Spleen (tissue), 11 donors: ENCODE data around the gene CNOT2. TPM values are rescaled to one million over a fixed set of nuclear protein-coding genes. Genes with fewer than 3 reads are reported as not detected.

Experiments
- DNase-seq: peaks from one replicate; pipeline ENCODE4 v3.0.0-alpha.2; 2020
- H3K27ac ChIP-seq, 8 donors: fragments of 200-600 bp; sonication (generic) in 7 of 8; 1 replicate in 4 of 8; 2 replicates in 4 of 8; pipeline versions ENCODE4 v1.5.0 to v1.8.0; 2016 to 2021; ENCODE audit warnings: inconsistent platforms in 4 of 8, mild to moderate bottlenecking in 4 of 8, moderate library complexity in 1 of 8
- H3K27me3 ChIP-seq, 7 donors: fragments of 200-600 bp; sonication (generic) in 6 of 7; replicated peaks in 1 of 7; 1 replicate in 4 of 7; 2 replicates in 3 of 7; pipeline versions ENCODE4 v1.5.0 to v1.8.0; 2016 to 2021; ENCODE audit warnings: inconsistent platforms in 3 of 7, mild to moderate bottlenecking in 1 of 7
- H3K36me3 ChIP-seq, 6 donors: fragments of 200-600 bp; sonication (generic) in 5 of 6; 1 replicate in 4 of 6; 2 replicates in 2 of 6; pipeline versions ENCODE4 v1.5.0 to v1.8.0; 2016 to 2021; ENCODE audit warnings: inconsistent platforms in 2 of 6
- H3K4me1 ChIP-seq, 6 donors: fragments of 200-600 bp; sonication (generic) in 5 of 6; 1 replicate in 3 of 6; 2 replicates in 3 of 6; pipeline versions ENCODE4 v1.5.0 to v1.8.0; 2016 to 2021; ENCODE audit warnings: inconsistent platforms in 3 of 6
- H3K4me3 ChIP-seq, 8 donors: fragments of 200-600 bp; sonication (generic) in 7 of 8; 1 replicate in 4 of 8; 2 replicates in 4 of 8; pipeline versions ENCODE4 v1.5.0 to v1.8.0; 2016 to 2021; ENCODE audit warnings: inconsistent platforms in 4 of 8, mild to moderate bottlenecking in 4 of 8, moderate library complexity in 2 of 8
- H3K9me3 ChIP-seq, 8 donors: fragments of 200-600 bp; sonication (generic) in 7 of 8; 1 replicate in 4 of 8; 2 replicates in 4 of 8; pipeline versions ENCODE4 v1.5.0 to v1.8.0; 2016 to 2021; ENCODE audit warnings: inconsistent platforms in 4 of 8
- POLR2A ChIP-seq, 3 donors: fragments of 450-650 bp; IDR thresholded peaks; one replicate each; pipeline ENCODE4 v1.5.1; 2017; ENCODE audit warnings: antibody characterized with exemption in 3 of 3, mild to moderate bottlenecking in 1 of 3
- POLR2AphosphoS5 ChIP-seq, 3 donors: sonication (generic); formaldehyde crosslinking; IDR thresholded peaks; one replicate each; pipeline ENCODE4 v1.5.1; 2017; ENCODE audit warnings: antibody characterized with exemption in 3 of 3
- WGBS, 5 donors: extraction: QIAGEN DNeasy Blood & Tissue Kit in 3 of 5; methylation state at CpG; one replicate each; pipeline versions ENCODE4 v1.1.5 to v1.1.7; 2013 to 2018; 5-methylcytosine and 5-hydroxymethylcytosine counted together
- intact Hi-C: fragments of 100-400 bp; cut with DNase I; formaldehyde crosslinking; loops from one replicate; pipeline ENCODE4 v1.15.0; 2023; ENCODE audit warnings: low total_unique reads
- polyA plus RNA-seq, 3 donors: library from polyadenylated mRNA; stranded (reverse); fragments of 200-250 nt; gene quantifications; one replicate each; pipeline ENCODE4 v1.2.1, GENCODE V29; 2013
- total RNA-seq, 7 donors: library from RNA; depleted of rRNA in 3 of 7; stranded (reverse); fragments of >200 nt in 3 of 7; fragmentation: NEBNext Ultra II Directional in 4 of 7; extraction: Animal tissue kit (Norgen Biotek cat#: 25700) in 4 of 7; gene quantifications; one replicate each; pipeline versions ENCODE4 v1.1.0 to v1.2.1, GENCODE V29; 2016 to 2021
- TF ChIP-seq, protein P1 (sequence below), 11 experiments: fragments of 200-600 bp in 7 of 11; fragments of 450-650 bp in 4 of 11; sonication (generic) in 4 of 11; IDR thresholded peaks in 8 of 11; conservative IDR thresholded peaks in 3 of 11; 1 replicate in 7 of 11; 2 replicates in 4 of 11; pipeline versions ENCODE4 v1.4.0 to v1.8.0; 2016 to 2021; ENCODE audit warnings: antibody characterized with exemption in 11 of 11, inconsistent platforms in 4 of 11, mild to moderate bottlenecking in 1 of 11
- donor health status: healthy with polysubstance abuse.
- donor health status: DM: no; HTN: no; CAD: no; lungs with moderate emphysema.
- donor health status: DM: no; HTN: no; CAD: no.
- donor health status: Bipolar disorder and iron deficiency.
- donor health status: healthy.
- donor health status: DM: no; HTN: no; CAD: no.
- donor health status: DM: yes; HTN: yes; CAD: no.

CNOT2 gene
- total and polyA plus RNA-seq, 10 donors, result 27.4 to 212 (median 97.7) TPM

DNA sequence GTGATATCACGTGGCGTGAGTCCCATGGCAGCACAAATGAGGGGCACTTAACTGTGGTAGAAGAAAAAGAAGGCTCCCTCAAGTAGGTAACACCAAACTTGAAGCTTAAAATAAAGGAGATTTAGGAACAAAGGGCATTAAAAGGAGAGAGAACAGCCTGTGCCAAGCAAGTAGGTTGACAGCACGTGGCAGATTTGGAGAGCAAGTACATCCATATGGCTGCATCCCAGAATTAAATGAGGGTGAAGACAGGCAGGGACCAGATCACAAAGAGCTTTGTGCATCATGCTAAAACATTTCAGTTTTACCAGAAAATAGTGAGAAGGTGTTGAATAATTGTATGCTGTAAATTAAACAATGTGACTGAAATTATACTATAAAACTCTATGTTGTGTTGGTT is 155.6 kb downstream of the CNOT2 start:
- no peaks in the 10 kb centered on the region for H3K27me3 ChIP-seq
- TF ChIP-seq POLR2A (IDR thresholded peaks at IDR 0.05) (no peak), POLR2AphosphoS5 (IDR thresholded peaks at IDR 0.05) (no peak)
- TF ChIP-seq, protein P1, sequence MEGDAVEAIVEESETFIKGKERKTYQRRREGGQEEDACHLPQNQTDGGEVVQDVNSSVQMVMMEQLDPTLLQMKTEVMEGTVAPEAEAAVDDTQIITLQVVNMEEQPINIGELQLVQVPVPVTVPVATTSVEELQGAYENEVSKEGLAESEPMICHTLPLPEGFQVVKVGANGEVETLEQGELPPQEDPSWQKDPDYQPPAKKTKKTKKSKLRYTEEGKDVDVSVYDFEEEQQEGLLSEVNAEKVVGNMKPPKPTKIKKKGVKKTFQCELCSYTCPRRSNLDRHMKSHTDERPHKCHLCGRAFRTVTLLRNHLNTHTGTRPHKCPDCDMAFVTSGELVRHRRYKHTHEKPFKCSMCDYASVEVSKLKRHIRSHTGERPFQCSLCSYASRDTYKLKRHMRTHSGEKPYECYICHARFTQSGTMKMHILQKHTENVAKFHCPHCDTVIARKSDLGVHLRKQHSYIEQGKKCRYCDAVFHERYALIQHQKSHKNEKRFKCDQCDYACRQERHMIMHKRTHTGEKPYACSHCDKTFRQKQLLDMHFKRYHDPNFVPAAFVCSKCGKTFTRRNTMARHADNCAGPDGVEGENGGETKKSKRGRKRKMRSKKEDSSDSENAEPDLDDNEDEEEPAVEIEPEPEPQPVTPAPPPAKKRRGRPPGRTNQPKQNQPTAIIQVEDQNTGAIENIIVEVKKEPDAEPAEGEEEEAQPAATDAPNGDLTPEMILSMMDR (IDR thresholded peaks at IDR 0.05 in 8 of 11, conservative IDR thresholded peaks at IDR 0.05 in 3 of 11), result no peak
- H3K36me3 ChIP-seq, result peaks cover 0 to 12% (median 0%) of the 10 kb centered on the region in 6 donors
- no peak overlapping the region for H3K4me3 ChIP-seq
- H3K9me3 ChIP-seq, result no peaks in the 10 kb centered on the region
- WGBS, 5 donors, result 90 to 96% (median 92%) methylated on average over 3 of the region's 3 CpGs
- DNase-seq, result no peak
- H3K4me1 ChIP-seq, result no peaks in the 10 kb centered on the region
- H3K27ac ChIP-seq, result no peak overlapping the region
- intact Hi-C loops, result no loop called here

DNA sequence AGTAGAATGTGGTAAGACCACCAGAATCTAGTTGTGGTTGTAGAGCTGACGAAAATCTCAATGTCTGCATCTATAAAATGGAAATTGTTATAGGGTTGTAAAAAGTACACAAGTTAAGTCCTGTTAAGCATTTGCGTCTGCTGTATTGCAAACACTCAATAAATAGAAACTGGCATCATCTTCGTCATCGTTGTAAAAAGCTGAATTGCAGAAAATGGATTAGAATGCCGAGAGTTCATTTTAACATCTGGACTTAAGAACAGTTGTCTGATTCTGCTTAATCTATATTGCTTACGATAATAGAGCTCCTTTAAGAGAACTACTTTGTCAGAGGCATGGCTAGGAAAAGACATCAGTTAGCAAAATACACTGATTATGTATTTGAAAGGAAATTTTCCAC is 156.1 kb downstream of the CNOT2 start:
- Histone ChIP-seq H3K9me3 (no peaks in the 10 kb centered on the region), H3K27ac (no peak overlapping the region), H3K4me3 (no peak overlapping the region), H3K27me3 (no peaks in the 10 kb centered on the region), H3K4me1 (no peaks in the 10 kb centered on the region), H3K36me3 (peaks cover 0 to 12% (median 0%) of the 10 kb centered on the region in 6 donors)
- DNase-seq, result no peak
- intact Hi-C loops, result no loop called here
- 80 to 97% (median 93%) methylated on average over 6 of the region's 6 CpGs for WGBS, 5 donors
- TF ChIP-seq, protein P1 (IDR thresholded peaks at IDR 0.05 in 8 of 11, conservative IDR thresholded peaks at IDR 0.05 in 3 of 11), result no peak
- no peak for TF ChIP-seq POLR2A (IDR thresholded peaks at IDR 0.05)
- no peak for TF ChIP-seq POLR2AphosphoS5 (IDR thresholded peaks at IDR 0.05)

DNA sequence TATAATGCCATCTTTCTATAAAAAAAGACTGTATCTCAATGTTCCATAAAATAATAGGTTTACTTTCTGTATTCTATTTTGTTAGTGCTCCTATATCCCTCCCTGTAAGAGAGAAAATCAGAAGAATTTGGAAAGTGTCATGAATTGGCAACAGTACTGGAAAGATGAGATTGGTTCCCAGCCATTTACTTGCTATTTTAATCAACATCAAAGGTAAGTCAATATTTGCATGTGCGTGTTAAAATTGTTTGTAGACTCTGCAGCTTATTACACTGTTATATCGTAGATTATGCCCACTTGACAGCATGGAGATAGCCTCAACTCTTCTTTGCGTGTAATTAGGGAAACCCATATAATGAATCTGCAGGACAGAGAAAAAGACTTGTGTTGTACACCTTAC is 156.9 kb downstream of the CNOT2 start:
- 65 to 98% (median 96%) methylated on average over 3 of the region's 3 CpGs for WGBS, 5 donors

DNA sequence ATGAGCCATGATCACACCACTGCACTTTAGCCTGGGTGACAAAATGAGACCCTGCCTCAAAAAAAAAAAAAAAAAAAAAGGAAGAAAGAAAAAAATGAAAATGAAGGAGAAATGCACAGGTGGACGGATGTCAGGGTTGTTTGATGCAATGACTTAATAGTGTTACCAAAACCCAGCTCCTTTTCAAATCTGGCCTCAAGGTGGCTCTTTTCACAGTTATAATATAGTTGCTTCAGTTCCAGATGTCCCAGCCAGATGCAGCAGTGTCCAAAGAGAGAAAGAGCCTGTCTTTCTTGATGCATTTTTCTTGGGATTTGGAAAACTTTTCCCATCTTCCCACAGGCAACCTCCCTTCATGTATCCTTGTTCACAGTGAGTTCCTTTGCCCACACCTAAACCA is 159.4 kb downstream of the CNOT2 start:
- no peak overlapping the region for H3K4me3 ChIP-seq
- H3K36me3 ChIP-seq, result peaks cover 0 to 12% (median 0%) of the 10 kb centered on the region in 6 donors
- no peaks in the 10 kb centered on the region for H3K9me3 ChIP-seq
- H3K27me3 ChIP-seq, result no peaks in the 10 kb centered on the region
- intact Hi-C loops, result no loop called here
- H3K4me1 ChIP-seq, result no peaks in the 10 kb centered on the region
- TF ChIP-seq POLR2A (IDR thresholded peaks at IDR 0.05) (no peak), POLR2AphosphoS5 (IDR thresholded peaks at IDR 0.05) (no peak)
- TF ChIP-seq, protein P1 (IDR thresholded peaks at IDR 0.05 in 8 of 11, conservative IDR thresholded peaks at IDR 0.05 in 3 of 11), result no peak
- WGBS, 5 donors, result 83 to 95% (median 92%) methylated on average over 1 of the region's 1 CpG
- no peak for DNase-seq
- no peak overlapping the region for H3K27ac ChIP-seq

More for the DNA sequence above, 156.9 kb downstream of the CNOT2 start:
- Histone ChIP-seq H3K27ac (no peak overlapping the region), H3K4me3 (no peak overlapping the region), H3K4me1 (no peaks in the 10 kb centered on the region), H3K36me3 (peaks cover 0 to 12% (median 0%) of the 10 kb centered on the region in 6 donors), H3K27me3 (no peaks in the 10 kb centered on the region), H3K9me3 (no peaks in the 10 kb centered on the region)
- intact Hi-C loops, result no loop called here
- TF ChIP-seq POLR2AphosphoS5 (IDR thresholded peaks at IDR 0.05), result no peak
- TF ChIP-seq, protein P1 (IDR thresholded peaks at IDR 0.05 in 8 of 11, conservative IDR thresholded peaks at IDR 0.05 in 3 of 11), result no peak
- no peak for TF ChIP-seq POLR2A (IDR thresholded peaks at IDR 0.05)
- no peak for DNase-seq
